Mucosa of gallbladder (tissue), 1 donor: ENCODE measurements around the gene PTPN2. TPM values are rescaled to one million over a fixed set of nuclear protein-coding genes. Genes with fewer than 3 reads are reported as not detected.
A peak's percentile ranks its signal among the peaks of the same experiment; 100 is the strongest.

Source experiments
- DNase-seq: peaks from one replicate; pipeline ENCODE4 v3.0.0-alpha.2; 2020; ENCODE audit warnings: low spot score
- total RNA-seq: library from RNA; stranded (reverse); gene quantifications from one replicate; pipeline ENCODE4 v1.2.1, GENCODE V29; 2021
- donor health status: DM: no; HTN: no; CAD: no.

PTPN2 gene
- total RNA-seq, 1 donor from 2014 or later: 31.0 TPM

- DNase-seq: no peak
Measured at GRCh38 chr18:12857991-12858544, 26.0 kb downstream of the PTPN2 start.

- DNase-seq: no peak
Measured at GRCh38 chr18:12857215-12857905, 26.7 kb downstream of the PTPN2 start.

GRCh38 chr18:12855916-12856315, 28.1 kb downstream of the PTPN2 start:
- no peak for DNase-seq

GRCh38 chr18:12852566-12853315, 31.3 kb downstream of the PTPN2 start:
- DNase-seq: no peak

- no peak for DNase-seq
Measured at GRCh38 chr18:12851716-12852115, 32.3 kb downstream of the PTPN2 start.

GRCh38 chr18:12849548-12849947, 34.5 kb downstream of the PTPN2 start:
- no peak for DNase-seq

GRCh38 chr18:12848405-12848804, 35.6 kb downstream of the PTPN2 start:
- DNase-seq: no peak

GRCh38 chr18:12844391-12844790, 39.6 kb downstream of the PTPN2 start:
- no peak for DNase-seq

GRCh38 chr18:12843420-12844350, 40.4 kb downstream of the PTPN2 start:
- DNase-seq: no peak

GRCh38 chr18:12842459-12843380, 41.3 kb downstream of the PTPN2 start:
- no peak for DNase-seq

GRCh38 chr18:12841070-12841469, 43.0 kb downstream of the PTPN2 start:
- no peak for DNase-seq

GRCh38 chr18:12840382-12840781, 43.7 kb downstream of the PTPN2 start:
- no peak for DNase-seq

GRCh38 chr18:12839526-12840196, 44.4 kb downstream of the PTPN2 start:
- no peak for DNase-seq

GRCh38 chr18:12839057-12839525, 44.9 kb downstream of the PTPN2 start:
- DNase-seq: no peak

- peak; percentile 70 for DNase-seq
Measured at GRCh38 chr18:12838178-12838634, 45.8 kb downstream of the PTPN2 start.

GRCh38 chr18:12837747-12838146, 46.3 kb downstream of the PTPN2 start:
- no peak for DNase-seq

GRCh38 chr18:12836551-12836950, 47.5 kb downstream of the PTPN2 start:
- DNase-seq: no peak

GRCh38 chr18:12828116-12829051, 55.7 kb downstream of the PTPN2 start:
- no peak for DNase-seq

GRCh38 chr18:12827588-12827987, 56.4 kb downstream of the PTPN2 start:
- no peak for DNase-seq
